Heart left ventricle (tissue), 13 donors: ENCODE measurements around the gene HORMAD2.

Experiments used
- POLR2A ChIP-seq, 2 donors: fragments of 450-650 bp; IDR thresholded peaks; one replicate each; pipeline ENCODE4 v1.6.1; 2017; ENCODE audit warnings: antibody characterized with exemption in 2 of 2, mild to moderate bottlenecking in 2 of 2, moderate library complexity in 2 of 2
- TF ChIP-seq, protein P1 (sequence below), 12 donors: fragments of 200-600 bp; sonication (generic) in 4 of 12; IDR thresholded peaks; one replicate each; pipeline versions ENCODE4 v1.5.0 to v1.8.0; 2018 to 2022; ENCODE audit warnings: antibody characterized with exemption in 12 of 12, mild to moderate bottlenecking in 5 of 12
- donor health status: ischemic (EF 13 %, LVEDD 7.1; RV severe dilation, severe dysfunction).
- donor health status: DM: no; HTN: yes; CAD: no.
- donor health status: DM: no; HTN: no; CAD: no.
- donor health status: ischemic (EF 25% LVEDD 6.9; RV normal size, moderate dysfunction).
- donor health status: ischemic (EF 25% LVEDD 5.7; RV mildly dilated, moderate dysfunction).
- donor health status: ischemic (EF 35%, LVEDD 5.7; RV mildly dilated, moderate dysfunction).
- donor health status: nonischemic (EF 11% LVEDD 7.7; RV severe dilation, severe dysfunction).
- donor health status: DM: yes; HTN: yes; CAD: no.
- donor health status: PGD.
- donor health status: ischemic (EF 29% LVEDD 5.4; RV normal size, mild dysfunction).
- donor health status: nonischemic (EF 23%, LVEDD 6.1; RV moderate dilation, normal function).

GRCh38 chr22:30206944-30207343 is 126.7 kb downstream of the HORMAD2 start:
- TF ChIP-seq, protein P1, sequence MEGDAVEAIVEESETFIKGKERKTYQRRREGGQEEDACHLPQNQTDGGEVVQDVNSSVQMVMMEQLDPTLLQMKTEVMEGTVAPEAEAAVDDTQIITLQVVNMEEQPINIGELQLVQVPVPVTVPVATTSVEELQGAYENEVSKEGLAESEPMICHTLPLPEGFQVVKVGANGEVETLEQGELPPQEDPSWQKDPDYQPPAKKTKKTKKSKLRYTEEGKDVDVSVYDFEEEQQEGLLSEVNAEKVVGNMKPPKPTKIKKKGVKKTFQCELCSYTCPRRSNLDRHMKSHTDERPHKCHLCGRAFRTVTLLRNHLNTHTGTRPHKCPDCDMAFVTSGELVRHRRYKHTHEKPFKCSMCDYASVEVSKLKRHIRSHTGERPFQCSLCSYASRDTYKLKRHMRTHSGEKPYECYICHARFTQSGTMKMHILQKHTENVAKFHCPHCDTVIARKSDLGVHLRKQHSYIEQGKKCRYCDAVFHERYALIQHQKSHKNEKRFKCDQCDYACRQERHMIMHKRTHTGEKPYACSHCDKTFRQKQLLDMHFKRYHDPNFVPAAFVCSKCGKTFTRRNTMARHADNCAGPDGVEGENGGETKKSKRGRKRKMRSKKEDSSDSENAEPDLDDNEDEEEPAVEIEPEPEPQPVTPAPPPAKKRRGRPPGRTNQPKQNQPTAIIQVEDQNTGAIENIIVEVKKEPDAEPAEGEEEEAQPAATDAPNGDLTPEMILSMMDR (IDR thresholded peaks at IDR 0.05), result no peak
- TF ChIP-seq POLR2A (IDR thresholded peaks at IDR 0.05), result no peak
